GM23338 (cell line): ENCODE results near the gene EIF4E. TPM values are rescaled to one million over a fixed set of nuclear protein-coding genes. Genes with fewer than 3 reads are reported as not detected.
"Not testable (repeated sequence)": the region's sequence is repeated elsewhere in the genome, so short reads cannot be mapped to it uniquely, and the experiment has no call there.

Experiments
- ATAC-seq: fragments of 200-7000 bp; cut with Tn5 transposase; 3 replicates; pipeline ENCODE4 v1.9.1; 2020
- DNase-seq: peaks from one replicate; pipeline ENCODE4 v3.0.0-alpha.2; 2015; ENCODE audit warnings: low spot score
- H2AFZ ChIP-seq: fragments of 200-600 bp; sonication (generic); 2 replicates; pipeline ENCODE4 v1.8.0; 2016; ENCODE audit warnings: antibody characterized with exemption, mild to moderate bottlenecking, moderate library complexity
- H3F3A ChIP-seq: fragments of 200-600 bp; sonication (generic); replicated peaks from 2 replicates; pipeline ENCODE4 v1.8.0; 2017; ENCODE audit warnings: antibody characterized with exemption, mixed run types, low read depth
- H3K27ac ChIP-seq: fragments of 200-600 bp; sonication (generic); 2 replicates; pipeline ENCODE4 v1.6.1; 2016; ENCODE audit warnings: low read depth
- H3K27me3 ChIP-seq: fragments of 200-600 bp; sonication (generic); 2 replicates; pipeline ENCODE4 v1.8.0; 2016; ENCODE audit warnings: mild to moderate bottlenecking, mixed run types, moderate library complexity; ENCODE audit not compliant: insufficient read depth
- H3K36me3 ChIP-seq: fragments of 200-600 bp; sonication (generic); 2 replicates; pipeline ENCODE4 v1.8.0; 2016; ENCODE audit warnings: mild to moderate bottlenecking; ENCODE audit not compliant: insufficient read depth
- H3K4me1 ChIP-seq: fragments of 200-600 bp; sonication (generic); 2 replicates; pipeline ENCODE4 v1.8.0; 2016; ENCODE audit warnings: mild to moderate bottlenecking, moderate library complexity; ENCODE audit not compliant: insufficient read depth
- H3K4me2 ChIP-seq: fragments of 200-600 bp; sonication (generic); 2 replicates; pipeline ENCODE4 v1.7.1; 2017; ENCODE audit warnings: mixed run types
- H3K4me3 ChIP-seq: fragments of 200-600 bp; sonication (generic); 2 replicates; pipeline ENCODE4 v1.6.1; 2016; ENCODE audit warnings: mixed run types
- H3K79me2 ChIP-seq: fragments of 200-600 bp; sonication (generic); replicated peaks from 2 replicates; pipeline ENCODE4 v1.8.0; 2017; ENCODE audit warnings: mild to moderate bottlenecking; ENCODE audit not compliant: insufficient read depth
- H3K9me2 ChIP-seq: fragments of 200-600 bp; sonication (generic); 2 replicates; pipeline ENCODE4 v1.8.0; 2017; ENCODE audit not compliant: insufficient read depth
- H4K20me1 ChIP-seq: fragments of 200-600 bp; sonication (generic); replicated peaks from 2 replicates; pipeline ENCODE4 v1.8.0; 2017; ENCODE audit warnings: mild to moderate bottlenecking; ENCODE audit not compliant: insufficient read depth
- H3K27ac Mint-ChIP-seq: 2 replicates; pipeline ENCODE4 v1.8.0; 2020; ENCODE audit warnings: inconsistent platforms, mild to moderate bottlenecking, moderate library complexity, mixed read lengths
- H3K27me3 Mint-ChIP-seq: 3 replicates; pipeline ENCODE4 v1.8.0; 2022; ENCODE audit warnings: low read depth, mild to moderate bottlenecking, moderate library complexity, mixed read lengths, inconsistent platforms; ENCODE audit not compliant: insufficient read depth, poor library complexity
- H3K36me3 Mint-ChIP-seq: 3 replicates; pipeline ENCODE4 v1.8.0; 2021; ENCODE audit warnings: low read depth, mild to moderate bottlenecking, inconsistent platforms, moderate library complexity, mixed read lengths
- H3K4me1 Mint-ChIP-seq: 3 replicates; pipeline ENCODE4 v1.8.0; 2020; ENCODE audit warnings: mild to moderate bottlenecking, inconsistent platforms, mixed read lengths
- H3K4me3 Mint-ChIP-seq: 3 replicates; pipeline ENCODE4 v1.8.0; 2021; ENCODE audit warnings: moderate library complexity, mild to moderate bottlenecking, inconsistent platforms, mixed read lengths
- H3K9me3 Mint-ChIP-seq: 3 replicates; pipeline ENCODE4 v1.8.0; 2020; ENCODE audit warnings: moderate library complexity, mild to moderate bottlenecking, inconsistent platforms, mixed read lengths
- CREB1 ChIP-seq: fragments of 250-450 bp; sonication (Bioruptor Pico); IDR thresholded peaks from 2 replicates; pipeline ENCODE4 v1.5.0; 2020; ENCODE audit warnings: low read depth, mild to moderate bottlenecking, moderate library complexity
- EZH2 ChIP-seq: fragments of 200-600 bp; sonication (generic); IDR thresholded peaks from one replicate; pipeline ENCODE4 v1.8.0; 2017; ENCODE audit warnings: antibody characterized with exemption, mild to moderate bottlenecking, low read depth; ENCODE audit not compliant: unreplicated experiment
- EZH2phosphoT487 ChIP-seq: fragments of 200-600 bp; sonication (generic); IDR thresholded peaks from one replicate; pipeline ENCODE4 v1.8.1; 2018; ENCODE audit warnings: antibody characterized with exemption; ENCODE audit not compliant: unreplicated experiment
- NANOG ChIP-seq: IDR thresholded peaks from 2 replicates; pipeline ENCODE4 v1.6.1; 2016; ENCODE audit warnings: antibody characterized with exemption, borderline replicate concordance
- POLR2AphosphoS5 ChIP-seq: IDR thresholded peaks from 2 replicates; pipeline ENCODE4 v1.6.1; 2016; ENCODE audit warnings: antibody characterized with exemption, low read depth
- STAT1 ChIP-seq: IDR thresholded peaks from one replicate; pipeline ENCODE4 v1.6.1; 2016; ENCODE audit warnings: antibody characterized with exemption; ENCODE audit not compliant: unreplicated experiment
- ZNF331 ChIP-seq: fragments of 250-450 bp; sonication (Bioruptor Pico); IDR thresholded peaks from 2 replicates; pipeline ENCODE4 v1.5.0; 2020; ENCODE audit warnings: low read depth, mild to moderate bottlenecking, moderate library complexity
- polyA plus RNA-seq: library from polyadenylated mRNA; unstranded; fragments of >200 nt; fragmentation: Nextera tagmentation; extraction: Ambion mirVana; gene quantifications from 2 replicates; pipeline ENCODE4 v1.2.1, GENCODE V29; 2016
- total RNA-seq: library from RNA; depleted of rRNA; stranded (reverse); fragments of >200 nt; shearing (Covaris generic); gene quantifications from 2 replicates; pipeline ENCODE4 v1.2.3, GENCODE V29; 2014
- TF ChIP-seq, protein P1 (sequence below), 2 experiments: fragments of 200-600 bp in 1 of 2; sonication (generic) in 1 of 2; conservative IDR thresholded peaks; 2 replicates each; pipeline versions ENCODE4 v1.5.1 to v1.6.1; 2016 to 2017; ENCODE audit warnings: antibody characterized with exemption in 2 of 2, low read depth in 2 of 2, mild to moderate bottlenecking in 2 of 2, moderate library complexity in 1 of 2
- TF ChIP-seq, protein P2 (sequence below): IDR thresholded peaks from one replicate; pipeline ENCODE4 v1.6.1; 2018; ENCODE audit warnings: antibody characterized with exemption; ENCODE audit not compliant: unreplicated experiment
- TF ChIP-seq, protein P3 (sequence below): fragments of 250-450 bp; sonication (Bioruptor Pico); IDR thresholded peaks from 2 replicates; pipeline ENCODE4 v1.5.0; 2020; ENCODE audit warnings: mild to moderate bottlenecking, moderate library complexity

EIF4E gene
- total and polyA plus RNA-seq, 2 experiments from 2014 or later: 113 to 351 TPM

DNA sequence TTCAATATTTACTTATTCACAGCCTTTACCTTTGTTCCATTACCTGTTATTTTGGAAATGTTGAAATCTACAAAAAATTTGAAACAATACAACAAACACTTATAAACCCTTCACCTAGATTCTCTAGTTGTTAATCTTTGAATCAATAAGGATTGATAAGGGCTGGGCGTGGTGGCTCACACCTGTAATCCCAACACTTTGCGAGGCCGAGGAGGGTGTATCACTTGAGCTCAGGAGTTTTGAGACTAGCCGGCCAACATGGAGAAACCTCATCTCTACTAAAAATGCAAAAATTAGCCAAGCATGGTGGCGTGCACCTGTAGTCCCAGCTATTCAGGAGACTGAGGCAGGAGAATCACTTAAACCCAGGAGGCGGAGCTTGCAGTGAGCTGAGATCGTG, 5.9 kb upstream of the EIF4E start:
- H3K27me3 ChIP-seq, DNase-seq, H3F3A ChIP-seq, H3K4me2 ChIP-seq, H2AFZ ChIP-seq, H3K27ac ChIP-seq, ATAC-seq, H3K9me2 ChIP-seq, H4K20me1 ChIP-seq, H3K79me2 ChIP-seq, H3K36me3 ChIP-seq, H3K27ac Mint-ChIP-seq, H3K4me3 ChIP-seq, H3K4me3 Mint-ChIP-seq, H3K4me1 ChIP-seq: not testable (repeated sequence)
- Mint-ChIP-seq H3K9me3 (peaks cover 55% of the 10 kb centered on the region), H3K36me3 (peaks cover 51% of the 10 kb centered on the region), H3K4me1 (peaks cover 22% of the 10 kb centered on the region), H3K27me3 (peaks cover 12% of the 10 kb centered on the region)

DNA sequence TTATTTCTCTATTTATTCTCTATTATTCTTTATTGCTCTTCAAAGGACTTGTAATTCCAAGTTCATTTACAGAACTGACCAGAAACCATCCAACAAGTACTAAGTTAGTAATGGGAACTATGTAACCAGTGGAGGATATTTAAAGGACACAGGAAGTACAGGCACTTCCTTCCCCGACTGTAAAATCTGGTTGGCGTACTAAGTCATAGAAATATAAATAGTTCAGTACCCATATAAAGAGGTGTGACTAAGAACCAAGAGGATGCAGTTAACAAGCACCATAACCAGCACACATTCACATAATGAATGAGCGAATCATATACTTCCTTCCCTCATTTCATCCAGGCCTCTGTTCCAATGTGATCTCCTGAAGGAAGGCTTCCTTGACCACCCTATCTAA, 3.6 kb upstream of the EIF4E start:
- Histone ChIP-seq H3K4me3 (no peak overlapping the region), H3K79me2 (peaks cover 18% of the 10 kb centered on the region), H2AFZ (no peak overlapping the region)
- TF ChIP-seq NANOG (no peak), POLR2AphosphoS5 (no peak), CREB1 (CRISPR knock-in tag) (no peak), EZH2 (no peak), STAT1 (no peak), ZNF331 (CRISPR knock-in tag) (no peak), EZH2phosphoT487 (no peak)
- TF ChIP-seq, protein P1, sequence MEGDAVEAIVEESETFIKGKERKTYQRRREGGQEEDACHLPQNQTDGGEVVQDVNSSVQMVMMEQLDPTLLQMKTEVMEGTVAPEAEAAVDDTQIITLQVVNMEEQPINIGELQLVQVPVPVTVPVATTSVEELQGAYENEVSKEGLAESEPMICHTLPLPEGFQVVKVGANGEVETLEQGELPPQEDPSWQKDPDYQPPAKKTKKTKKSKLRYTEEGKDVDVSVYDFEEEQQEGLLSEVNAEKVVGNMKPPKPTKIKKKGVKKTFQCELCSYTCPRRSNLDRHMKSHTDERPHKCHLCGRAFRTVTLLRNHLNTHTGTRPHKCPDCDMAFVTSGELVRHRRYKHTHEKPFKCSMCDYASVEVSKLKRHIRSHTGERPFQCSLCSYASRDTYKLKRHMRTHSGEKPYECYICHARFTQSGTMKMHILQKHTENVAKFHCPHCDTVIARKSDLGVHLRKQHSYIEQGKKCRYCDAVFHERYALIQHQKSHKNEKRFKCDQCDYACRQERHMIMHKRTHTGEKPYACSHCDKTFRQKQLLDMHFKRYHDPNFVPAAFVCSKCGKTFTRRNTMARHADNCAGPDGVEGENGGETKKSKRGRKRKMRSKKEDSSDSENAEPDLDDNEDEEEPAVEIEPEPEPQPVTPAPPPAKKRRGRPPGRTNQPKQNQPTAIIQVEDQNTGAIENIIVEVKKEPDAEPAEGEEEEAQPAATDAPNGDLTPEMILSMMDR (conservative IDR thresholded peaks at IDR 0.05; ENCODE audit: low read depth in 2 of 2): no peak
- TF ChIP-seq, protein P2, sequence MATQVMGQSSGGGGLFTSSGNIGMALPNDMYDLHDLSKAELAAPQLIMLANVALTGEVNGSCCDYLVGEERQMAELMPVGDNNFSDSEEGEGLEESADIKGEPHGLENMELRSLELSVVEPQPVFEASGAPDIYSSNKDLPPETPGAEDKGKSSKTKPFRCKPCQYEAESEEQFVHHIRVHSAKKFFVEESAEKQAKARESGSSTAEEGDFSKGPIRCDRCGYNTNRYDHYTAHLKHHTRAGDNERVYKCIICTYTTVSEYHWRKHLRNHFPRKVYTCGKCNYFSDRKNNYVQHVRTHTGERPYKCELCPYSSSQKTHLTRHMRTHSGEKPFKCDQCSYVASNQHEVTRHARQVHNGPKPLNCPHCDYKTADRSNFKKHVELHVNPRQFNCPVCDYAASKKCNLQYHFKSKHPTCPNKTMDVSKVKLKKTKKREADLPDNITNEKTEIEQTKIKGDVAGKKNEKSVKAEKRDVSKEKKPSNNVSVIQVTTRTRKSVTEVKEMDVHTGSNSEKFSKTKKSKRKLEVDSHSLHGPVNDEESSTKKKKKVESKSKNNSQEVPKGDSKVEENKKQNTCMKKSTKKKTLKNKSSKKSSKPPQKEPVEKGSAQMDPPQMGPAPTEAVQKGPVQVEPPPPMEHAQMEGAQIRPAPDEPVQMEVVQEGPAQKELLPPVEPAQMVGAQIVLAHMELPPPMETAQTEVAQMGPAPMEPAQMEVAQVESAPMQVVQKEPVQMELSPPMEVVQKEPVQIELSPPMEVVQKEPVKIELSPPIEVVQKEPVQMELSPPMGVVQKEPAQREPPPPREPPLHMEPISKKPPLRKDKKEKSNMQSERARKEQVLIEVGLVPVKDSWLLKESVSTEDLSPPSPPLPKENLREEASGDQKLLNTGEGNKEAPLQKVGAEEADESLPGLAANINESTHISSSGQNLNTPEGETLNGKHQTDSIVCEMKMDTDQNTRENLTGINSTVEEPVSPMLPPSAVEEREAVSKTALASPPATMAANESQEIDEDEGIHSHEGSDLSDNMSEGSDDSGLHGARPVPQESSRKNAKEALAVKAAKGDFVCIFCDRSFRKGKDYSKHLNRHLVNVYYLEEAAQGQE: no peak
- TF ChIP-seq, protein P3, sequence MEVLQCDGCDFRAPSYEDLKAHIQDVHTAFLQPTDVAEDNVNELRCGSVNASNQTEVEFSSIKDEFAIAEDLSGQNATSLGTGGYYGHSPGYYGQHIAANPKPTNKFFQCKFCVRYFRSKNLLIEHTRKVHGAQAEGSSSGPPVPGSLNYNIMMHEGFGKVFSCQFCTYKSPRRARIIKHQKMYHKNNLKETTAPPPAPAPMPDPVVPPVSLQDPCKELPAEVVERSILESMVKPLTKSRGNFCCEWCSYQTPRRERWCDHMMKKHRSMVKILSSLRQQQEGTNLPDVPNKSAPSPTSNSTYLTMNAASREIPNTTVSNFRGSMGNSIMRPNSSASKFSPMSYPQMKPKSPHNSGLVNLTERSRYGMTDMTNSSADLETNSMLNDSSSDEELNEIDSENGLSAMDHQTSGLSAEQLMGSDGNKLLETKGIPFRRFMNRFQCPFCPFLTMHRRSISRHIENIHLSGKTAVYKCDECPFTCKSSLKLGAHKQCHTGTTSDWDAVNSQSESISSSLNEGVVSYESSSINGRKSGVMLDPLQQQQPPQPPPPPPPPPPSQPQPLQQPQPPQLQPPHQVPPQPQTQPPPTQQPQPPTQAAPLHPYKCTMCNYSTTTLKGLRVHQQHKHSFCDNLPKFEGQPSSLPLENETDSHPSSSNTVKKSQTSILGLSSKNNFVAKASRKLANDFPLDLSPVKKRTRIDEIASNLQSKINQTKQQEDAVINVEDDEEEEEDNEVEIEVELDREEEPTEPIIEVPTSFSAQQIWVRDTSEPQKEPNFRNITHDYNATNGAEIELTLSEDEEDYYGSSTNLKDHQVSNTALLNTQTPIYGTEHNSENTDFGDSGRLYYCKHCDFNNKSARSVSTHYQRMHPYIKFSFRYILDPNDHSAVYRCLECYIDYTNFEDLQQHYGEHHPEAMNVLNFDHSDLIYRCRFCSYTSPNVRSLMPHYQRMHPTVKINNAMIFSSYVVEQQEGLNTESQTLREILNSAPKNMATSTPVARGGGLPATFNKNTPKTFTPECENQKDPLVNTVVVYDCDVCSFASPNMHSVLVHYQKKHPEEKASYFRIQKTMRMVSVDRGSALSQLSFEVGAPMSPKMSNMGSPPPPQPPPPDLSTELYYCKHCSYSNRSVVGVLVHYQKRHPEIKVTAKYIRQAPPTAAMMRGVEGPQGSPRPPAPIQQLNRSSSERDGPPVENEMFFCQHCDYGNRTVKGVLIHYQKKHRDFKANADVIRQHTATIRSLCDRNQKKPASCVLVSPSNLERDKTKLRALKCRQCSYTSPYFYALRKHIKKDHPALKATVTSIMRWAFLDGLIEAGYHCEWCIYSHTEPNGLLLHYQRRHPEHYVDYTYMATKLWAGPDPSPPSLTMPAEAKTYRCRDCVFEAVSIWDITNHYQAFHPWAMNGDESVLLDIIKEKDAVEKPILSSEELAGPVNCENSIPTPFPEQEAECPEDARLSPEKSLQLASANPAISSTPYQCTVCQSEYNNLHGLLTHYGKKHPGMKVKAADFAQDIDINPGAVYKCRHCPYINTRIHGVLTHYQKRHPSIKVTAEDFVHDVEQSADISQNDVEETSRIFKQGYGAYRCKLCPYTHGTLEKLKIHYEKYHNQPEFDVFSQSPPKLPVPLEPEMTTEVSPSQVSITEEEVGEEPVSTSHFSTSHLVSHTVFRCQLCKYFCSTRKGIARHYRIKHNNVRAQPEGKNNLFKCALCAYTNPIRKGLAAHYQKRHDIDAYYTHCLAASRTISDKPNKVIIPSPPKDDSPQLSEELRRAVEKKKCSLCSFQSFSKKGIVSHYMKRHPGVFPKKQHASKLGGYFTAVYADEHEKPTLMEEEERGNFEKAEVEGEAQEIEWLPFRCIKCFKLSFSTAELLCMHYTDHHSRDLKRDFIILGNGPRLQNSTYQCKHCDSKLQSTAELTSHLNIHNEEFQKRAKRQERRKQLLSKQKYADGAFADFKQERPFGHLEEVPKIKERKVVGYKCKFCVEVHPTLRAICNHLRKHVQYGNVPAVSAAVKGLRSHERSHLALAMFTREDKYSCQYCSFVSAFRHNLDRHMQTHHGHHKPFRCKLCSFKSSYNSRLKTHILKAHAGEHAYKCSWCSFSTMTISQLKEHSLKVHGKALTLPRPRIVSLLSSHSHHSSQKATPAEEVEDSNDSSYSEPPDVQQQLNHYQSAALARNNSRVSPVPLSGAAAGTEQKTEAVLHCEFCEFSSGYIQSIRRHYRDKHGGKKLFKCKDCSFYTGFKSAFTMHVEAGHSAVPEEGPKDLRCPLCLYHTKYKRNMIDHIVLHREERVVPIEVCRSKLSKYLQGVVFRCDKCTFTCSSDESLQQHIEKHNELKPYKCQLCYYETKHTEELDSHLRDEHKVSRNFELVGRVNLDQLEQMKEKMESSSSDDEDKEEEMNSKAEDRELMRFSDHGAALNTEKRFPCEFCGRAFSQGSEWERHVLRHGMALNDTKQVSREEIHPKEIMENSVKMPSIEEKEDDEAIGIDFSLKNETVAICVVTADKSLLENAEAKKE: no peak

More for the DNA sequence above, 3.6 kb upstream of the EIF4E start:
- Mint-ChIP-seq H3K27ac (no peak overlapping the region), H3K4me3 (no peak overlapping the region), H3K9me3 (peaks cover 63% of the 10 kb centered on the region), H3K4me1 (peaks cover 10% of the 10 kb centered on the region), H3K36me3 (peaks cover 63% of the 10 kb centered on the region), H3K27me3 (peaks cover 19% of the 10 kb centered on the region)
- Histone ChIP-seq H3K36me3 (peaks cover 5% of the 10 kb centered on the region; the same call in 1 of the 2 replicates), H3F3A (peaks cover 6% of the 10 kb centered on the region; the same call in 1 of the 2 replicates), H3K4me1 (no peaks in the 10 kb centered on the region; the same call in 1 of the 2 replicates), H3K27me3 (no peaks in the 10 kb centered on the region), H3K27ac (no peak overlapping the region), H4K20me1 (no peaks in the 10 kb centered on the region), H3K9me2 (no peaks in the 10 kb centered on the region), H3K4me2 (no peak overlapping the region)
- DNase-seq (no peak), ATAC-seq (no peak)
